GM18511 (cell line): Measurements from ENCODE around the gene DUT.
"Not testable (repeated sequence)": the region's sequence is repeated elsewhere in the genome, so short reads cannot be mapped to it uniquely, and the experiment has no call there.

ENCODE experiments used
- ATAC-seq: cut with Tn5 transposase; IDR thresholded peaks from one replicate; pipeline ENCODE4 v1.9.1; 2021; ENCODE audit warnings: mild to moderate bottlenecking, moderate library complexity; ENCODE audit not compliant: unreplicated experiment

Gene DUT

DNA sequence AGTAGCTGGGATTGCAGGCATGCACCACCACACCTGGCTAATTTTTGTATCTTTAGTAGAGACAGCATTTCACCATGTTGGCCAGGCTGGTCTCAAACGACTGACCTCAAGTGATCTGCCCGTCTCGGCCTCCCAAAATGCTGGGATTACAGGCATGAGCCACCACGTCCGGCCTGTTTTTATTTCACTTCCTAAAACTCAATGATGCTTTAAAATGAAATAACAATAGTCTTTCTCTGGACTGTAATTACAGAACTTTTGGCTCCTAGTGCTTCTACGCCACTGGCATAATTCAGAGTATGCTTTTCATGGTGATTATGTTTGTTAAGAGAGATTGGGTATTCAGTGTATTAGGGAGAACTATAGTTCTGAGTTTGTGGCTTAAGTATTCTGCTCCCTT is 5.0 kb upstream of the DUT start:
- ATAC-seq: not testable (repeated sequence)

DNA sequence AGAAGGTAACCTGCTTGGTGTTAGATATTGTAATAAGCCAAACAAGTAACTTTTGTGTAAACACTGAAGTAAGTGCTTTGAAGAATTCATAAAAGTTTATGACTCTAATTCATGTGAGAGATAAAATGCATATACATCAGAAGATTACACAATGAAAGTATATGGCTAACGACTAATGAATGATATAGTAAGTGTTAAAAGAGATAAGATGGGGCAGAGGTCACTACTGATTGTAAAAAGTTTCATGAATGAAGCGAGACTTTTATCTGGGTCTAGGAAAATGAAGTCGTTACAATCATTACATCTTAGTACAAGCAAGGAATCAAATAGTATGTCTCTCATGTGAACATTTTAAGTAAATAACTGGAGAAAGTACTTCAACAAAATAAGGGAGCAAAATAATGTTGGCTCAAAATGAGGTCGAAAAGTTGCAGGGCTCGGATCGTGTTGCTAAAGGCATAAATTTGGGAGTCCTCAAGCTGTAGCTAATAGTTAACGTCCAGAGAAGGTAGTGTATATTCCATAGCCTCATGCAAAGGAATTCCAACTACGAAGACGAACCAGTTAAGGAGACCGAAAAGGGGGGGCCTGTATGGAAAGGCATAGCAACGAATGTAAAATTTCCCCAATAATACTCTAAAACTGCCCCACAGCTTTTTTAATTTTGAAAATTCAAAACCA is 984 bp upstream of the DUT start:
- ATAC-seq: no peak

DNA sequence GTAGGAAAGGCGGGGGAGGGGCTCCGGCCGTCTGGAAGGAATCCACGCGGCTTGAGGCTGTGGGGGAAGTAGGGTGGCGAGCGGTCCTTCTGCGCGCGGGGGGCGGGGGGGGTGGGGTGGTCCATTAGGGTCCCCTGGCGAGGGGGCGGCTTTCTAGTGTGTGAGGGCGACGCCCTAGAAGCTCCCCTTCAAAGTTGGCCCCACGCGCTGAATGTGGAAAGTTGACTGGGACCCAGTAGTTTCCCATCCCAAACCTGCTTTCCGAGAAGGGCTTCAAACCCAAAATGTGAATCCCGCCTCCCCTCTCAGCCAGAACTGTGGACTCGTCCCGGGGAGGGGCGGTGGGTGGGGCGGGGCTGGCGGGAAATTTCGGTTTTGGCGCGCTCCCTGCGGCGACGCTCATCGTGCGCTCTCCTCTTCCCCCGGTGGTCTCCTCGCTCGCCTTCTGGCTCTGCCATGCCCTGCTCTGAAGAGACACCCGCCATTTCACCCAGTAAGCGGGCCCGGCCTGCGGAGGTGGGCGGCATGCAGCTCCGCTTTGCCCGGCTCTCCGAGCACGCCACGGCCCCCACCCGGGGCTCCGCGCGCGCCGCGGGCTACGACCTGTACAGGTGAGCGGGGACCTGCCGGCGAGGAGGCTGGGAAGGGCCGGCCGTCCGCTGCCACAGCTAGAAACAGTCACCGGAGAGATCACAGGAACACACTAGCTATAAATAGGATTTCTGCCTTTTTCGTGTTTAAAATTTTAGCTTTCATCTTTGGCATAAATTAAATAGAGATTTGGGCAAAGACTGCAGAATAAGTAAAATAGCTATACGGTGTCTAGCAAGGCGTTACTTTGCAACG is 790 bp downstream of the DUT start:
- peak; percentile 61 for ATAC-seq

DNA sequence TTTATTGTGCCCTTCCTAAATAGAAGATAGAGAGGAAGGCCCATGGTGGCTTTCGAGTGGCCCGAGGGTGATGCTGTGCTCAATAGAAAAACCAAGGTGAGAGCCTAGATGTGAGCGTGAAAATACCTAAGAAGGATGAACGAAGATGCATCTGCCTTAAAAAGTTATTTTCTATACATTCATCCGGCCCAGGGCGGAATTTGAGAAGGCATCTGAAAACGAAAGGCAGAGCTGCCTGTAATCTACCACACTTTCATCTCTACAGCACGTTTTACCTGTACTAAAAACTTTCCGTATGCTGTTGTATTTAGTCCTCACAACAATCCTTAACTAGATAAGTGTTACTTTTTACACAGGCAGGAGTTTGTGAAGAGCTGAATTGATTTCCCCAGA is 1.4 kb downstream of the DUT start:
- no peak for ATAC-seq

DNA sequence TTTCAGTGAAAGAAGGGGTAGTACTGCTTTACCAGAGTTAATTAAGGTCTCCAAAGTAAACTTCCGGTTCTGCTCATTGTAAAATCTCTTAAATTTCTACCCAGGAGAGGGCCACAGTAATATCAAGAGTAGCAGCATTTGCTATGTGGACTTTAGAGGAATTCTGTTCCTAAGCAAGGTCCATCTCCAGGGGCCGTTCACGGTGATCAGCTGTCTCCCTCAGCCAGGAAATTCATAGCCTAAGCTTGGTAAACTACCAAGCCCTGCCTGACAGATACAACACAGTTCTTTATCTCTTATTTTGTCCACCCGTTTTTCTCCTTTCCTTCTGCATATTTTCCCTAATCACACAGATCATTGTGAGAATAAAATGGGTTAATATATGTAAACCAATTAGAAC is 2.3 kb downstream of the DUT start:
- no peak for ATAC-seq

DNA sequence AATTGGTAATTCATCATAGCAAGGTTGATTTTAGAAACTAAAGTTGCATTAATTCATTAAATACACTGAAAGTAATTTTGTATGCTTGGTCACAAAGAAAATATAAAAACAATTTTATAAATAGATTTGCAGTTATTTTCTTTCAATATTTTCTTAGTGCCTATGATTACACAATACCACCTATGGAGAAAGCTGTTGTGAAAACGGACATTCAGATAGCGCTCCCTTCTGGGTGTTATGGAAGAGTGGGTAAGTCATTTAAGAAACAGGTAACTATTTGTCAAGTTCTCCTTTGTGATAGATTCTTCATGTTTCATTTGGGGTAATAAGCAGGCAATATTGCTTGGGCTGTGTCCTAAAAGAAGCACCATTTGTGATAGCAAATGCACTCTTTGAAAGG is 3.0 kb downstream of the DUT start:
- no peak for ATAC-seq

DNA sequence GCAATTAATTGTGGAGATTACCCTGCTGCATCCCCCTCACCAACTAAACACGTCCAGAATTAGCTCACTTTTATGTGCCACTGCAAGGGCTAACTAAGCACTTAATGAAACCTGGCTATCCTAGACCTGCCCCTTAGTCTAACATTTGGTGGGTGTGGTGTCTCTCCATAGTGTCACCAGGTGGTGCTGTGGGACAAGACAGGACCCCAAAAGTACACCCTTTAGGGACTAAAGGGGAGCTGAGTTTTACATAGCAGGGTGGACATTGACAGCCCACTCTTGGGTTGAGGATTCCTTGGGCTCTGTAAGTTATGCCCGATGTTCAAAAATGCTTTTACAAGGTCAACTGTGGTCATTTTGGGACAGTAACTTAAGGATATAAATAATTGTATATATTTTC is 5.7 kb downstream of the DUT start:
- no peak for ATAC-seq

DNA sequence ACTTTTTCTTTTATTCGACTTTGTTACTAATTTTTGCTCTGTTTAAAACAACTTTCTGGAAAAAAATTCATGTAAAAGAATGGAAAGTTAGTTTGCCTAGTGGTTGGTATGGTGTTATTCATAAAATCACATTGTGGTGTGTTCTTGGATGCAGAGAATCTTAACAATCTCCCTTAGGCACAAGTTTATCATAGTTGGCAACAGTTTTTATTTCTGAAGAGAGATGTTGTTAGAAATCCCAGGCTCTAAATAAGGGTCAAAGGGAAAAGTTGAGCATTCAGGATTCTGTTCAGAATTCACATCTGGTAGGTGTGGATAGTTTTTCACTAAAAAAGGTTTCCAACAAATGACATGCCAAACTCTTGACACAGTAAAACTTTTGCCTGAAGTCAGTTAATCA is 6.4 kb downstream of the DUT start:
- no peak for ATAC-seq

DNA sequence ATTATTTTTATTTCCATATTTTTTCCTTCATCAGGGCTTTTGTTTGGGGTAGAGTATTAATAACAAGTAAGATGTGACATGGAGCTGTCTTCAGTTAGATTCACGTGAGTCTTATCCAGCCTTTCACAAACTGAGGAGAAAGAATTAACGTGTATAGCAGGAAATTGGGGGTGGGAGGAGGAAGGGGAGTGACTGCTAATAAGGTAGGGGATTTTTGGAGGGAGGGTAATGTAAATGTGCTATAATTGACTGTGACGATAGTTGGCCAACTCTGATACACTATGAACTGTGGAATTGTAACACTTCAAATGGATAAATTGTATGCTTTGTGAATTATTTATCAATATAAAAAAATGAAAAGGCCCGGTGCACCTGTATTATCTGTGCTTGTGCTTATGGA is 8.9 kb downstream of the DUT start:
- no peak for ATAC-seq

DNA sequence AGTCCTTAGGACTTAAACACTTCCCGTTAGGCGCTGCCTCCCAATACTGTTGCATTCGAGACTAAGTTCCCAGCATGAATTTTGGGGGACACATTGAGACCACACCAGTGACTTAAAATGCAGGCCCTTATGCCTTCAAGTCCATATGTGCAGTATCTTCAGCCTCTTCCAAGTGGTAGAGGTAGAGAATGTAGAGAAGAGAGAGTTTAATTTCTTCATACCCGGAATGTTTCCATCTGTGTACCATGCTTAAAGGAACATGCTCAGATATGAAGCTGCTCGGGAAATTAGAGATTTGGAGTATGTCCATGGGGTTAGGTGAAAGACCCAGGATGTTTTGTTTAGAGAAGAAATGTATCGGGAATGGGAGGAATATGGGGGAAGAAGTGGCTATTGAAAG is 12.6 kb downstream of the DUT start:
- no peak for ATAC-seq

DNA sequence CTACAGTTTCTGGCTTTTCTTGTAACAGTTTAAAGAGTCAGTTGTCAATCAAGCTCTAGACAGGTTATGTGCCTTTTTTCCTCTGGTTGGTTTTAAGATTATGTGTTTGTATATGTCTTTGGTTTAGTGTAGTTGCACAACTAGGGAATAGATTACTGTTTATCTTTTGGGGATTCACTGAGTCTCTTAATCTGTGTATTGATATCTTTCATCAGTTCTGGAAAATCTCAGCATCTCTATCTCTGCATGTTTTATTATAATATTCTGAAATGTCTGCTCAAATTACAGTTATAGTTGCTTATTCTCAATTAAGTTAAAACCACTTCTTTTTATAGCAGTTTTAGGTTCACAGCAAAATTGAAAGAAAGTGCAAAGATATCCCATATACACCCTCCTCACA is 14.3 kb downstream of the DUT start:
- ATAC-seq: no peak

DNA sequence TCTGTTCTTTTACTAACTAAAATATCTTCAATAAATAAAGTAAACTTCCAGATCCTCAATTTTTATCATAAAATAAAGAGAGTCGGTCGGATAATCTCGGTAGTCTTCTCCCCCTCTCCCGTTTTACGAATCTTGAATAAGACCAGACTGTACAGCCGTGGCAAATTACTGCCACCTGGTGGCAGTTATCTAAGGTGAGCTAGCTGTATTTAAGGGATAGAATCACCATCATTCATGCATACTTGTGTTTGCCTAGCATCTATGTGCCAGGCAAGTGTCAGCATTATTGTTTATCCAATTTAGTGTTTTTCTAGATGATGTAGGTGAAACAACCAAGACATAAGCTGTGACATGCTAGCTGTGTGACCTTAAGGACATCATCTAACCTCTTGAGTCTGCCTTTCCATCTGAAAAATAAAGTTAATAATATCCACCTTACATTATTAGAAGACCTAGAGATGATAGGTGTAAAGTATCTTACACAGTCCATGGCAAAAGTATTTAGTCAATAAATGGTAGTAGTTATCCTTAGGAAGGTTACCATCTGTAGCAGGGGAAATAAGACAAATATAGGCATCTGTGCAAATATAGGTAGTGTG is 21.3 kb downstream of the DUT start:
- ATAC-seq: peak; percentile 82

DNA sequence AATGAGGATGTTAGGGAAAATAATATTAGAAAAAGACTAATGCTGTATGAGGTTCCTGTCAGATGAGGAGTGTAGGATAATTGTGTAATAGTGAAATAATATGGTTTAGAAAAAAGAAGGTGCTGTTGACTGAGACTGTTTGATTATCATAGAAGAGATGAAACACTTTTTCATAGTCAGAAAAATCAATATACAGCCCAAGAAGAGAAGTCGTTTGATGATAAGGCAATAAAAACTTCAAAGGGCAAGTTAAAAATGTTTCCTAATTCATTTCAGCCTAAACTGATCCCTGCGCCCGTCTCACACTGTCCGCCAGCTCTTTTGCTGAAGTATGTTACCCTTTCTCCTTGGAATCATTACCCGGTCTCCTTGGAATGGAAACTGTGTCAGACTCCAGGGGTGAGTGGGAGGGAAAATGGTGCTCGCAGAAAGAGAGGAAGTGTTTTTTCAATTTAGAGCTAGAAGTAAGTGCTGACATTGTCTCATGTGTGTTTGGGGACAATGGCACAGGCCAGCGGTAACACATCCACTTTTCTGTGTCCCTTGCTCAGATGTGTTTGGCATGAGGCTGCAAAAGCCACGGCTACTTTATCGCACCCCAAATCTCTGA is 23.6 kb downstream of the DUT start:
- ATAC-seq: no peak

DNA sequence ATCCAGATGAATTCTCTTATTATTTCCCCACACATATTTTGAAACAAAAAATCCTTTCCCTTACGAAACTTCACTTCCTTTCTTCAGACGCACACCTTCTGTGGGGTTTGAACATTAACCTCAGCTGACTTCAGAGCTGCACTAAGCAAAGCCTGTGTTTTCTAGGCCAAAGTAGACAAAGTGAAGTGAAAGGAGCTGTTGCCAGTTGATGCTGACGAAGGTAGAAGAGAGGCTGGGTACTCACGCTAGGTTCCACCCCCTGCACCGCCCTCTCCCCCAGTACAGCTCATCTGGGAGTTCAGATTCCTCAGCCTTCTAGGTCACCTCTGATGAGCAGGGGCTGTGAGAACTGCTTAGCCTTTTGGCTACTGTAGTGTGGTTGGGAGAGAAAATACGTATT is 24.1 kb downstream of the DUT start:
- no peak for ATAC-seq

DNA sequence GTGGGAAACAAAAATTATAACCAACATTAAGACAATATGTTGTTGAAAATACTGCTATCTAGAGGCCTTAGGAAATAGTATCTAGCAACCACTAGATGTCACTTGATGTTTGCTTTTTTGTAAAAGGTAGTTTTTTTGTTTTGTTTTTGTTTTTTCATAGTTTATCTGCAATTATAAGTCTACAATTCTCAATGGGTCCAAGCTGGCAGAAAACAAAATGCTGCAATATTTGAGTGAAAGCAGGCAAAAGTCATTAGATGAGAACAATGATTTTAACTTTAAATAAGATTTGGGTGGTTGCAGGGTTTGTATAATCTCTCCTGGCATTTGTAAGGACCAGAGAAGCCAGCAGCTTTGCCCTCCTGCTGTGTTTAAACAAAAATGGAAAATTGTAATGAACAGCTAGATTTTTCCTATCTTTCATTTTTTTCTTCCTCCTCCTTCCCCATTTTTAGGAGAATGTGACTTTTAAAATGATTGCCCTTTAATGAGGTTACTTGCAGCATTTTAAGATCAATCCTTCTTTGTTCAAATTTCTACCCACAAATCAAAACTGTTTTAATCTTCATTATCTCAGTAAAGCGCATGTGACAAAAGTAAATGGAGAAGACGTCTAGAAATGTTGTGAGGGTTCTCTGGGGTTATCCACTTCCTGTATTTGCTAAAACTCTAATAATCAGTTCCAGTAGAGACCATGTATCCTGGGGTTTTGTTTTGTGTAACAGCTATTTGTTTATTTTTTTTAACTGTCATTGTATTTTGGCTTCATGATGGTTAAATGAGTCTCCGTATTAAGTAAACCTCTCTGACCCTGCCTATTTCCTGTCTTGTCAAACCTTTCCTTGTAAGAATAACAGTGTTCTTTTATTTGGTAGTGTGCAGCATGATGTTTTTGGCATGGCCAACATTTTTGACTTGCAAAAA is 27.3 kb downstream of the DUT start:
- ATAC-seq: peak; percentile 56

DNA sequence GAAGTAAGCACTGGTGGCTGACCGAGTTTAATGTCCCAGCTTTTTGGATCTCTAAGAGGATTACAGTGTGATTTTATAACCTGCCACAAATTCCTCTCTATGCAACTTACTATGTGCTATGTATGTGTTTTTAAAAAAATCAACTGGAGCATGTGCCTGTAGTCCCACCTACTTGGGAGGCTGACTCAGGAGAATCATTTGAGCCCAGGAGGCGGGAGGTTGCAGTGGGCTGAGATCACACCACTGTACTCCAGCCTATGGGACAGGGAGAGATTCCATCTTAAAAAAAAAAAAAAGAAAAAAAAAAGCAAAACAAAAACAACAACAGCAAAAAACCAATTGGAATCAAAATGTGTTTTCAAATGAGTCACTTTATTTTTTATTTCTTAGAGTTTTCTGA is 29.6 kb downstream of the DUT start:
- ATAC-seq: no peak

DNA sequence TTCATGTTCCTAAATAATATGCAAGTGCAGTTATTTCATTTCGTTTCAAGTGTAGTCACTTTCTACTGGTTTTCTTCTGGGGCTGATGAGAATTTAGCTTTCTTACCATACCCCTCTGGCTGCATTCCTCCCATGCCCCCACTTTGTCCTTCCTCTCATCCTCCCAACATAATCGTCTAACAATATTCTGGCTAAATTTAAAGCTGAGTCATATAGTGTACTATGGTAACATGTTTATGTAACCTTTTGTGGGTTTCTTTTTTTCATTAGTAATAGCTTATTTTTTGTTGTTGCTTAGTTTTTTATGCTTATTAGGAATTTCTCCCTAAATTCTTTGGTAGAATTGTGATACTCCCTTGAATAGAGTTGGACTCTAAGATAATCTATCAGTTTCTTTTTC is 30.5 kb downstream of the DUT start:
- ATAC-seq: no peak

DNA sequence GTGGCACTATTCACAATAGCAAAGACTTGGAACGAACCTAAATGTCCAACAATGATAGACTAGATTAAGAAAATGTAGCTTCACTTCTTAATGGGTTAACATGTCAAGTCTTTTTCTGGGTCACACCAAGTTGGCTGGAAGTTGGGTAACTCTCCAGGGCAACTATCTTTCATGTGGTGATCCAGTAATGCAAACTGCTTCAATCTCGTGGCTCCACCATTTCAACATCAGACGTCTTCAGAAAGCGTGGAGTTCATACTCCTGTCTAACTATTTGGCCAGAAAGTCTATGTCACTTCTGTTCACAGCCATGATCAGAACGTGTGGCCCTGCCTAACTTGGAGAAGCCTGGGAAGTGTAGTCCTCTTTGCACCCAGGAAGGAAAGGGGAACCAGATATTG is 32.2 kb downstream of the DUT start:
- ATAC-seq: no peak

DNA sequence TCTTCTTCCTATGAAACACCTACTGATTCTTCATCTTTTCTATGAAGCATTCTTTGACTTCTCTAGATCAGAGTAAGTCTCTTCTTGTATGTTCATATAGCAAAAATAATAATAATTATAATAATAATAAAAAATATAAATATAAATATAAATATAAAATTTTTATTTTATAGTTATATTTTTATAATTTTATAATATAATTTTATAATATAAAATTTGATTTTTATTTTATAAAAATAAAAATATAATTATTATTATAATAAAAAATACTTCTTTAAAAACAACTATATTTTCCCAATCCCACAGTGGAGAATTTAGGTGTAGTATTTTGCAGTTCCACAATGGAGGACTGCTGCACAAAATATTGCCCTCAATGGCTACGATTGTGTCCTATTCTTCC is 34.3 kb downstream of the DUT start:
- no peak for ATAC-seq

DNA sequence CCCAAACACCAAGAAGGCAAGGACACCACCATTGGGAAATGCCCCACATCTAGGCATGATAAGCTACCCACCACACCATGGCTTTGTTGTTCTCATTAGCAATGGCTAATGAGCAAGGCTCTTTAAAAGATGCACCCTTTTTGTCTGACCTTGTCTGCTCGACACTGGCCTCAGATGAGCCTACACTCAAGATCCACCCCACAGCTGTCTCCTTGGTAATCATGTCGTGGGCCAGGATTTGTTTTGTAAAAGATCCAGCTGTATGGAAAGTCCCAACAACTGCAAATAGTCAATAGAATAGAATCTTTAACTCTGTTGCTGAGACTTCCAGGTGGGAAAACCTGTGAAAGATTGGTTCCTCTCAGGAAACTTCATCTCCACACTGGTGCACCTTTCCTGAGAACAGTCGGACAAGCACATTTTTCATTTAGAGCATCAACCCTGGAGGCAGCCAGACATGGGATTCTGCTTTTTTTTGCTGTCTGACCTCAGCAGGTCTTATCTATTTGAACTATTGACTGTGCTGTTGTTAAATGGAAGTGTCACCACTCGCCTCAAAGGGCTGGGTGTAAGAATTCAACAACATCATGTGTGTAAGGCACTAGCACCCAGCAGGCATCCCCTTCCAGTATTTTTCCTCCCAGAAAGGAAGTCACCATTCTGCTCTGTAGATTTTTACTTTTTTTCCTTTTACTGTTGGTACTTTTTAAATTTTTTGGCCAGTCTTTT is 35.5 kb downstream of the DUT start:
- ATAC-seq: no peak
